Fibroblast of upper back skin (primary cell): ENCODE results near the gene FAM187B.
A peak's percentile ranks its signal among the peaks of the same experiment; 100 is the strongest.

Experiments used
- DNase-seq: peaks from one replicate; pipeline ENCODE4 v3.0.0-alpha.2; 2013

FAM187B gene

DNA sequence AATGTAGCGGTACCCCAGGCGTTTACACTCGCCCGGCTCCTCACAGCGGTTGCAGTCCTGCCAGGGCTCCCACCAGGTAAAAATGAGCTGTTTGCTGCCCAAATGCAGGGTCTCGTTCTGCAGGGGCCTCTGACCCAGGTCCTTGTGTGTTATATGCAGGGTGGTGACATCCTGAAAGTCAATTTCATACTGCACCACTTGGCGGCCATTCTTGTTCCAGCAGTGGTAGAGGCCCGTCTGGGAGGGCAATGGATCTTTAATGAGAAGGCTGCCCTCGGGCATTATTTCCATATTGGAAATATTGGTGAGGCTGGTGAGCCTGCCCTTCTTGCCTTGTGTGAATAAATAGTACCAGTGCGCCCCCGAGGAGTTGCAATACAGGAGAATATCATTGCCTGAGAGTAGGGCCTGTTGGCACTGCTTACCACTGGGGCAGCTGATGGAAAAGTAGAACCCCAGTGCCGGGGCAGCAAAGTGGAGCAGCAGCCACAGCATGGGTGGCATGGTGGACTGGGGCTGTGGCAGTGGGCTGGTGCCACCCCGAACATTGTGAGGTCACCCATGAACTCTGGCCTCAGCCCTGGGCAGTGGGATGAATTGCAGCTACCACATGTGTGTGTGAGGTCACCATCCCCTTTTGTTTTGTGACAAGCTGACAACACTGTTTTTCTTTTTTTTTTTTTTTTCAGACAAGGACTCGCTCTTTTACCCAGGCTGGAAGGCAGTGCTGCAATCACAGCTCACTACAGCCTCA, at the start of gene FAM187B:
FAM187B (minus strand) TSS at position 563 of the 754 bp plus-strand sequence; CDS start at position 504, 59 bp downstream.
- no peak for DNase-seq

DNA sequence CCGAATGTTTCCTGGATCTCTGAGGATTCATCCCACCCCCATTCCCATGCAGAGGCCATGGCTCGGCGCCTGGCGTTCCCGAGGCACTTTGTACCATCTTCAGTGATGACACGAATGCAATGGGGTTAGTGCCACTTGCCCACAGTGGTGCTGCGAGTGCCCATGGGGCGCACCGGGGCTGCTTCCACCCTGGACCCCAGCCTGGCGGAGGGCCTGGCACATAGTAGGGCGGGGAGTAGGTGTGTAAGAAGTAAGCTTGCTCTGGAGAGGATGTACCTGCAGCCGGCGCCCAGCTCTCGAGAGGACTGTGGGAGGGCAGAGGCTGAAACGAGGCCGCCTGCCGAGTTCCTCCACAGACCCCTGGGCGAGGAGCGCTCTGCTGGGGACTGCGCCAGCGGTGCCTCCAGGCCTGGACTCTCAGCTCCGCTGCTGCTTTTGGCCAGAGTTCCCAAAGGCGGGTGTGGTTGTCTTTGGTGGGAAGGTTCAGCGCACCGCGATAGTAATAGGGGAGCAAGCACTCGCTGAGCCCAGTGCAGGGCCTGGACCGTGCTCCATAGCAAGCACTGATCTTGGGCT, 48.3 kb upstream of the FAM187B start:
- no peak for DNase-seq

DNA sequence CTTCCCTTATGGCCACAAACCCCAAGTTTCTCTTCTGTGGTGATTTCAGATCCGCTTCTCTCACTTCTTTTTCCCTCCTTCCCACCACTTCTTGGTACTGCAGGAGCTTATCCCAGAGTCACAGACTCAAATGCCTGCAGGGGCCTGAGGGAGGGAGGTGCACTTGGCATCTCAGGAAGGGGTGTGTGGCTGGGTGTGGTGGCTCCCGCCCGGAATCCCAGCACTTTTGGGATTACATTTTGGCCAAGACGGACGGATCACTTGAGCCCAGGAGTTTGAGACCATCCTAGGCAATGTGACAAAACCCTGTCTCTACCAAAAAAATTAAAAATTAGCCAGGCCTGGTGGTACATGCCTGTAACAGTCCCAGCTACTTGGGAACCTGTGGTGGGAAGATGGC, 45.8 kb upstream of the FAM187B start:
- no peak for DNase-seq

DNA sequence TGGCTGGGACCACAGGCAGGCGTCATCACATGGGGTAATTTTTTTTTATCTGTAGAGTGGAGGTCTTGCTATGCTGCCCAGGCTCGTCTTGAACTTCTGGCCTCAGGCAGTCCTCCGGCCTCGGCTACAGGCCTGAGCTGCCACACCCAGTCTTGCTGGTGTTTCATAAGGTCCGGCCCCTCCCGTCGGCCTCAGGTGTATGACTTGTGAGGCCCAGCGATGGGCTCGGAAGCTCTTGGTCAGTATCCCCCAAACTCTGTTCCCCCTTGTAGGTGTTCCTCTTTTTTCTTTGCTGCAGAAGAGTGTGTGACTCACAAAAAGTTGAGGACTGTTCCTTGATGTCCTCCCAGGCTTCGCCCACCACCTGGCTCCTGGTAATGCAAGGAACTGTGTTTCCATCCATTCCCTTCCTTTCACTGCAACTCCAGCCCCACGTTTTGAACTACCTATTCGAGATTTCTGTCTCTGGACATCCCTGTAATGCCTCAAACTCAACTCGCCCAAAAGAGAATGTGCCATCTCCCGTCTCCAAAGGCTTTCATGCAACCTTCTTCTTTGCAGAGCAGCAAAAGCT, 45.2 kb upstream of the FAM187B start:
- no peak for DNase-seq

DNA sequence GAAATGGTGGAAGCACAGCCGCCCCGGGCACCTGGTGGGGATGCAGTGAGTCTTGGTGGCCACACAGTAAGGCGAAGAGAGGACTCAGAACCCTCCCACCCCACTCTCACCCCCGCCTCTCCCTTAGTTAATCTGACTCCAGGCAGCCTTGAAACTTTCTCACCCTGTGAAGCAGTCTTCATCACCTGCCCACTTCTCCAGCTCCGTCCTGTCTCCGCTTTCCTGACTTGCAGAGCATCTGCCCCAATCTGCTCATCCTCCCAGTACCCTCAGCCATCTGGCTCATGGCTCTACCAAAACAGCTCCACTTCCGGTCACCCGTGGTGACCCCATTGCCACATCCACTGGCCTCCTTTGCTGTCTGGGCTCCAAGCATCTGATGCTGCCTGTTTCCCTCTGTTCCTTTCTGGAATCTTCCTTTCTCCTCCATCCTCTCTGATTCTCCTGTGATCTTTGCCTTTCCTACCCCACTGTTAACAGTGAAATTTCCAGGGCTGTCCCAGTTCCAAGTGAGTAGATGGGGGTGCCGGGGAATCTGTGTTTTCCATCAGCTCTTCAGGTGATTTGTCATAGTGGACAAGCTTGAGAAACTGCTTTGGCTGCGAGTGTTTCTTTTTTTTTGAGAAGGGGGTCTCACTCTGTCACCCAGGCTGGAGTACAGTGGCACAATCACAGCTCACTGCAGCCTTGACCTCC, 44.6 kb upstream of the FAM187B start:
- no peak for DNase-seq

- DNase-seq, result no peak
These were observed 43.7 kb upstream of the FAM187B start for GRCh38 chr19:35272122-35272719.

DNA sequence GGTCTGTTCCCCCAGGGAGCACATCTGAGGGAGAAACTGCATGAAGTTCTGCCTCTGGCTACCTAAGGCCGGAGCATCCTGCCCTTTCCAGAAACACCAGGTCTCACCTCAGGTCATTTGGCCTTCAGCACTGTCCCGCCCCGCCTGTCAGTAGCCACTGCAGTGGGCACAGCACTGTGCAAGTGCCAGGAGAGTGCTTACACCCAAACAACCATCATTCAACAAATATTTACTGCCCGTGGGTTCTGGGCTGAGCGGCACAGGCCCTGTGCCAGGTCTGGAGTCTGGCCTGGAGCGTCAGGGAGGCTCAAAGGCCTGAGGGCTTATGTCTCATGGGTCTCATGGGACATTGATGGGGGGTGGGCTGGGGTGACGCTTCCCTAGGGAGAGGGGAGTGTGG, 43.0 kb upstream of the FAM187B start:
- no peak for DNase-seq

GRCh38 chr19:35270381-35270811, 41.9 kb upstream of the FAM187B start:
- no peak for DNase-seq

DNA sequence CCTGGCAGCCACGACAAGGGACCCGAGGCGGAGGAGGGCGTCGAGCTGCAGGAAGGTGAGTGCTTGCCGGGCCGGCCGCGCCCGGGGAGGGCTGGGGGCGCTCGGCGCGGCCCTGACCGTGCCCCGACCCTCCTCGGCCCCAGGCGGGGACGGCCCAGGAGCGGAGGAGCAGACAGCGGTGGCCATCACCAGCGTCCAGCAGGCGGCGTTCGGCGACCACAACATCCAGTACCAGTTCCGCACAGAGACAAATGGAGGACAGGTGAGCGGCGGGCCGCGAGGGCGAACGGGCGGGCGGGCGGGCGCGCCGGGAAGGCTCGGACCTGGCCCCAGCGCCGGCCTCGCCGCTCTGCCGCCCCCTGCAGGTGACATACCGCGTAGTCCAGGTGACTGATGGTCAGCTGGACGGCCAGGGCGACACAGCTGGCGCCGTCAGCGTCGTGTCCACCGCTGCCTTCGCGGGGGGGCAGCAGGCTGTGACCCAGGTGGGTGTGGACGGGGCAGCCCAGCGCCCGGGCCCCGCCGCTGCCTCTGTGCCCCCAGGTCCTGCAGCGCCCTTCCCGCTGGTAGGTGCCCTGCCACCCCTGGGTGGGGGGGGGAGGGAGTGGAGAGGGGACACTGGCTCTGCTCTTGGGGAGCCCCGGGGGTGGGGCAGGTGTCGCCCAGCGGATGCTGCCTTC, 41.0 kb upstream of the FAM187B start:
- peak; percentile 72 for DNase-seq

- DNase-seq, result peak; percentile 72
These were observed 40.2 kb upstream of the FAM187B start, which contains the start of gene USF2 for GRCh38 chr19:35268536-35269437. USF2 (plus strand) TSS chr19:35268962; CDS start chr19:35269102, 140 bp downstream.

DNA sequence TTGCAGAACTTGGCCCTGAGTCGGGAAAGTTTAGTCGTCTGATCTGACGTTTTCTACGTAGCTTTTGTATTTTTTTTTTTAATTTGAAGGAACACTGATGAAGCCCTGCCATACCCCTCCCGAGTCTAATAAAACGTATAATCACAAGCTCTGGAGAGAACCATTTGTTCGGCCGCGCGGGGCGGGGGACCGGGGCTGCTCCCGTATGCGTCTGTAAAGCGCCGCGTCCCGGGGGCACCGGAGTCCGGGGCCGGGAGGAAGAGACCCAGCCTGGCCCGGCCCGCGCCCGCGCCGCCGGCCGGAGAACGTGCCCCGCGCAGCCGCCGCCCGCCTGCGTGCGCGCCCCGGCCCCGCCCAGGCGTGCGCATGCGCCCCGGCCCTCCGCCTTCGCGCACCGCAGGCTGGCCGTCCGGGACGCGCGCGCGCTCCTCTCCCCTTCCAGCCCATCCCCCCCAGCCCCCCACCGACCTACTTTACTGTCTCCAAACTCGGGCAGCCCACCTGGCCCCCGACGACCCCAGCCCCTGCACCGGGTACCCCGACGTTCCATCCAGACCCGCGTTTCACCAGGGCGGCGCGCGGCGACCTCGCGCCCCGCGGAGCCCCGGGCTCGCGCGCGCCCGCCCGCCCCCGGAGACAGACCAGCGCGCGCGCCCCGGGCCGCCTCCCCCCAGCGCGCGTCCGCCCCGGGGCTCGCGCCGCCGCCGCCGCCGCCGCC, 39.4 kb upstream of the FAM187B start:
- DNase-seq, result peak; percentile 70

DNA sequence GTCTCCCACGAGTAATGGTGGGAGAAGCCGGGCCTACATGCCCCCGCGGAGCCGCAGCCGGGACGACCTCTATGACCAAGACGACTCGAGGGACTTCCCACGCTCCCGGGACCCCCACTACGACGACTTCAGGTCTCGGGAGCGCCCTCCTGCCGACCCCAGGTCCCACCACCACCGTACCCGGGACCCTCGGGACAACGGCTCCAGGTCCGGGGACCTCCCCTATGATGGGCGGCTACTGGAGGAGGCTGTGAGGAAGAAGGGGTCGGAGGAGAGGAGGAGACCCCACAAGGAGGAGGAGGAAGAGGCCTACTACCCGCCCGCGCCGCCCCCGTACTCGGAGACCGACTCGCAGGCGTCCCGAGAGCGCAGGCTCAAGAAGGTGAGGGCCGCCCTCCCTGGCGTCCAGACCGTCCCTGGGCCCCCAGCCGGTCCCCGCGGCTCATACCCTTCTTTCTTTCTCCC, 38.8 kb upstream of the FAM187B start:
- DNase-seq, result peak; percentile 27

GRCh38 chr19:35266520-35267352, 38.2 kb upstream of the FAM187B start:
- no peak for DNase-seq

- no peak for DNase-seq
These were observed 37.5 kb upstream of the FAM187B start for GRCh38 chr19:35265900-35266519.

- no peak for DNase-seq
These were observed 36.8 kb upstream of the FAM187B start for GRCh38 chr19:35265126-35265899.

DNA sequence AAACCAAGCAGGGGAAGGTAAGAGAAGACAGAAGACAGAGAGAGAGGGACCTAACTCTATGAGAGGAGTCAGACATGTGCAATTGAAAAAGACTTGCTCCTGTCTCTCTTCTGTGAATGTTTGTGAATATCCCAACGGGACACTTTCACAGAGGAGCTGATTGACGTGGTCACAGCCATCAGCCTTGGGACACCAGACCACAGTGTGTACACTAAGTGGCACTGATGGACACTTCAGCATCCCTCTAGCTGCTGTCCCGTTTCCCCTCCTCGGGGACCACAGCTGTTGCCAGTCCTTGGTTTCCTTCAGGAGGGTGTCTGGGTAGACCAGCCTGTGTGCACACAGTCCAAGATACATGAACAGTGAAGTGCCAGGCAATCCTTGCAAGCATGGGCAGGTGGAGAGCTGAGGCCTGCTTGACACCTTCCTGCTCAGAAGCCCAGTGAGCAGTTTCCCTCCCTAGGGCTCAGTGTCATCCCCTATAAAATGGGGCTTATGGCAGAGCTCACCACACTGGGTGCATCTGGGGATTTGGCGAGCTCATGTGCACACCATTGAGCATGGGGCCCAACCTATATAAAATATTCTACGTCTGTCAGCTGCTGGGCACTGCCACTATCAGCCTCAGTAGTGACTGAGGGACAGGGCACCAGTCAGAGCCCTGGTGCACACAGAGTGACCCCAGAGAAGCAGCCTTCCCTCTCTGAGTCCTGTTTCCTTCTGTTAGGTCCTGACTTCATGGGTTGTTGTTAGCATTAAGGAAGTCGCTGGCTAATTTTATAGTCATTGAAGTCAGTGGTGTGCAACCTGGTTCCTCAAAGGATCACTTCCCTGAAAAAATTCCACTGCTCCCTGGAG, 36.0 kb upstream of the FAM187B start:
- no peak for DNase-seq

- DNase-seq, result no peak
These were observed 33.7 kb upstream of the FAM187B start for GRCh38 chr19:35262101-35262761.
